CD14-positive monocyte (primary cell): ENCODE data around the gene TGM2. TPM values are rescaled to one million over a fixed set of nuclear protein-coding genes. Genes with fewer than 3 reads are reported as not detected.

ENCODE experiments used
- DNase-seq, 3 donors: peaks; one replicate each; pipeline ENCODE4 v3.0.0-alpha.2; 2011 to 2022
- H2AFZ ChIP-seq: 2 replicates; pipeline ENCODE4 v1.6.0; 2012; ENCODE audit warnings: mild to moderate bottlenecking, low read depth, low read length, inconsistent platforms; ENCODE audit not compliant: insufficient read depth, poor library complexity, severe bottlenecking
- H3K27ac ChIP-seq, 2 donors: 1 replicate in 1 of 2; 2 replicates in 1 of 2; pipeline ENCODE4 v1.5.1; 2012 to 2013; ENCODE audit warnings: low read length in 2 of 2, control low read depth in 1 of 2, inconsistent platforms in 1 of 2, low read depth in 1 of 2, mild to moderate bottlenecking in 1 of 2
- H3K27me3 ChIP-seq, 2 donors: one replicate each; pipeline versions ENCODE4 v1.6.0 to v1.6.1; 2011 to 2013; ENCODE audit warnings: low read length in 2 of 2; ENCODE audit not compliant: control insufficient read depth in 2 of 2, insufficient read depth in 2 of 2
- H3K36me3 ChIP-seq, 2 donors: replicated peaks in 1 of 2; 1 replicate in 1 of 2; 2 replicates in 1 of 2; pipeline versions ENCODE4 v1.5.1 to v1.6.1; 2012 to 2013; ENCODE audit warnings: low read length in 2 of 2, control low read depth in 1 of 2, inconsistent platforms in 1 of 2, mild to moderate bottlenecking in 1 of 2; ENCODE audit not compliant: insufficient read depth in 2 of 2, control insufficient read depth in 1 of 2
- H3K4me1 ChIP-seq, 2 donors: 1 replicate in 1 of 2; 2 replicates in 1 of 2; pipeline versions ENCODE4 v1.5.1 to v1.6.1; 2012 to 2013; ENCODE audit warnings: low read length in 2 of 2, control low read depth in 1 of 2, inconsistent platforms in 1 of 2, mild to moderate bottlenecking in 1 of 2, moderate library complexity in 1 of 2; ENCODE audit not compliant: insufficient read depth in 2 of 2, control insufficient read depth in 1 of 2
- H3K4me2 ChIP-seq: replicated peaks from 2 replicates; pipeline ENCODE3; 2012; ENCODE audit warnings: low read length, moderate library complexity, mild to moderate bottlenecking; ENCODE audit not compliant: poor library complexity, severe bottlenecking; ENCODE audit errors: extremely low read depth
- H3K4me3 ChIP-seq, 3 experiments: fragments of 200-600 bp in 1 of 3; sonication (generic) in 1 of 3; replicated peaks in 1 of 3; 1 replicate in 2 of 3; 2 replicates in 1 of 3; pipeline ENCODE4 v1.5.1; 2011 to 2013; ENCODE audit warnings: low read length in 3 of 3, mild to moderate bottlenecking in 3 of 3, control low read depth in 2 of 3, low read depth in 2 of 3, inconsistent platforms in 1 of 3, moderate library complexity in 1 of 3
- H3K79me2 ChIP-seq: 2 replicates; pipeline ENCODE4 v1.6.0; 2012; ENCODE audit warnings: mild to moderate bottlenecking, control low read depth, inconsistent platforms, low read length, moderate library complexity; ENCODE audit not compliant: insufficient read depth
- H3K9ac ChIP-seq: 2 replicates; pipeline ENCODE4 v1.6.0; 2017; ENCODE audit warnings: low read length, mild to moderate bottlenecking; ENCODE audit not compliant: insufficient read depth, poor library complexity, severe bottlenecking
- H3K9me3 ChIP-seq, 2 donors: replicated peaks in 1 of 2; 1 replicate in 1 of 2; 2 replicates in 1 of 2; pipeline versions ENCODE4 v1.5.1 to v1.6.1; 2012 to 2013; ENCODE audit warnings: low read length in 2 of 2, control low read depth in 1 of 2; ENCODE audit not compliant: control insufficient read depth in 1 of 2, insufficient read depth in 1 of 2
- H4K20me1 ChIP-seq: 2 replicates; pipeline ENCODE4 v1.6.0; 2012; ENCODE audit warnings: mild to moderate bottlenecking, low read length, control low read depth, moderate library complexity; ENCODE audit not compliant: insufficient read depth
- H3K27ac Mint-ChIP-seq, 7 donors: one replicate each; pipeline ENCODE4 v1.8.0; 2020; ENCODE audit warnings: mild to moderate bottlenecking in 7 of 7, mixed read lengths in 7 of 7, moderate library complexity in 6 of 7, inconsistent platforms in 2 of 7
- H3K27me3 Mint-ChIP-seq, 3 donors: one replicate each; pipeline ENCODE4 v1.8.0; 2021 to 2022; ENCODE audit warnings: low read depth in 3 of 3, mild to moderate bottlenecking in 3 of 3, mixed read lengths in 3 of 3, moderate library complexity in 3 of 3, inconsistent platforms in 1 of 3
- H3K36me3 Mint-ChIP-seq, 2 donors: one replicate each; pipeline ENCODE4 v1.8.0; 2020; ENCODE audit warnings: mixed read lengths in 2 of 2, inconsistent platforms in 1 of 2, mild to moderate bottlenecking in 1 of 2
- H3K4me1 Mint-ChIP-seq: one replicate; pipeline ENCODE4 v1.8.0; 2020; ENCODE audit warnings: mild to moderate bottlenecking, mixed read lengths
- H3K4me3 Mint-ChIP-seq, 2 donors: one replicate each; pipeline ENCODE4 v1.8.0; 2020; ENCODE audit warnings: mild to moderate bottlenecking in 2 of 2, mixed read lengths in 2 of 2, moderate library complexity in 1 of 2
- H3K9me3 Mint-ChIP-seq, 7 donors: one replicate each; pipeline ENCODE4 v1.8.0; 2020 to 2022; ENCODE audit warnings: mixed read lengths in 7 of 7, mild to moderate bottlenecking in 6 of 7, moderate library complexity in 6 of 7, inconsistent platforms in 2 of 7
- WGBS: methylation state at CpG from one replicate; pipeline ENCODE4 v1.1.5; 2013; ENCODE audit warnings: missing lambda C conversion rate; ENCODE audit not compliant: insufficient coverage; 5-methylcytosine and 5-hydroxymethylcytosine counted together
- intact Hi-C, 2 donors: fragments of 100-400 bp; cut with micrococcal nuclease; formaldehyde crosslinking; loops; one replicate each; pipeline versions ENCODE4 v1.15.0 to v1.15.1; 2023
- polyA plus RNA-seq, 3 donors: library from polyadenylated mRNA; depleted of rRNA in 1 of 3; unstranded in 2 of 3; stranded (reverse) in 1 of 3; fragments of 300-500 nt in 2 of 3; fragments of >200 nt in 1 of 3; fragmentation: Illumina TruSeq in 2 of 3; gene quantifications; 1 replicate in 2 of 3; 2 replicates in 1 of 3; pipeline ENCODE4 v1.2.3, GENCODE V29; 2012 to 2021
- TF ChIP-seq, protein P1 (sequence below): fragments of 200-600 bp; IDR thresholded peaks from one replicate; pipeline ENCODE4 v1.8.0; 2022; ENCODE audit warnings: antibody characterized with exemption, mild to moderate bottlenecking

TGM2 gene
- polyA plus RNA-seq, 3 donors, result 0.47 to 1.7 (median 1.6) TPM

DNA sequence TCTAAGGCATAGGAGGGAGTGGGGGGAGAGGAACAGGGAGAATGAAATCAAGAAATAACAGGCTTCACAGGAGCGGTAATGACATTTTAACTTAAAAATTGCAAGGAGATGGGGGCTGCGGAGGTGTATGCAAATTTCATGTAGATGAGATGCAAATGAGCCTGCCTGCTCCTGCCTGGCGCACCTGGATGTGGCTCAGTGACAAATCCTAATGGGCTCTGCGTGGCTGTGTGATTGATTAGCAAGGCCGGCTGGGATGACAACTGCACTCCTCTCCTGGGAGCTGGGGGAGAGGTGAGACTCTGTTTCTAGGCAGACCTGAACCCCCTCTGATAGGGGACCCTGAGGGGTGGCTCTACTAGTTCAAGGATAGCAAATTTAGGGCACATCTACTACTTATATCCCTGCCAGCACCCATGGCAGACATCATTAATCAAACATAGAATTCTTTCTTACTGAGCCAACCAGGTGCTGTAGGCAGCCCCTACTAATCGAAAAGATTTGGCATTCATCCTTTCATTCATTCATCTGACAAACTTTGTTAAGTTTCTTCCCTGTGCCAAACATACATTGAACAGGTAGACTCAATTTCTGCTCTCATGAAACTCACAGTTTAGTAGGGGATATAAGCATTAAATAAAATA, 38.4 kb upstream of the TGM2 start:
- Histone ChIP-seq H3K27me3 (no peaks in the 10 kb centered on the region), H3K79me2 (no peaks in the 10 kb centered on the region), H2AFZ (no peak overlapping the region), H3K9me3 (no peaks in the 10 kb centered on the region), H4K20me1 (no peaks in the 10 kb centered on the region), H3K27ac (no peak overlapping the region), H3K4me2 (no peak overlapping the region), H3K9ac (no peak overlapping the region), H3K36me3 (no peaks in the 10 kb centered on the region), H3K4me3 (no peak overlapping the region), H3K4me1 (peaks cover 22 to 32% of the 10 kb centered on the region in 2 donors)
- Mint-ChIP-seq H3K36me3 (no peaks in the 10 kb centered on the region), H3K27me3 (peaks cover 0 to 3% (median 1%) of the 10 kb centered on the region in 3 donors), H3K27ac (peak overlapping the region in 1 of 7 donors; percentile 19), H3K4me1 (peaks cover 43% of the 10 kb centered on the region), H3K4me3 (no peak overlapping the region), H3K9me3 (peaks cover 0 to 5% (median 0%) of the 10 kb centered on the region in 7 donors)
- DNase-seq, result no peak
- 89% methylated on average over 4 of the region's 6 CpGs for WGBS
- TF ChIP-seq, protein P1, sequence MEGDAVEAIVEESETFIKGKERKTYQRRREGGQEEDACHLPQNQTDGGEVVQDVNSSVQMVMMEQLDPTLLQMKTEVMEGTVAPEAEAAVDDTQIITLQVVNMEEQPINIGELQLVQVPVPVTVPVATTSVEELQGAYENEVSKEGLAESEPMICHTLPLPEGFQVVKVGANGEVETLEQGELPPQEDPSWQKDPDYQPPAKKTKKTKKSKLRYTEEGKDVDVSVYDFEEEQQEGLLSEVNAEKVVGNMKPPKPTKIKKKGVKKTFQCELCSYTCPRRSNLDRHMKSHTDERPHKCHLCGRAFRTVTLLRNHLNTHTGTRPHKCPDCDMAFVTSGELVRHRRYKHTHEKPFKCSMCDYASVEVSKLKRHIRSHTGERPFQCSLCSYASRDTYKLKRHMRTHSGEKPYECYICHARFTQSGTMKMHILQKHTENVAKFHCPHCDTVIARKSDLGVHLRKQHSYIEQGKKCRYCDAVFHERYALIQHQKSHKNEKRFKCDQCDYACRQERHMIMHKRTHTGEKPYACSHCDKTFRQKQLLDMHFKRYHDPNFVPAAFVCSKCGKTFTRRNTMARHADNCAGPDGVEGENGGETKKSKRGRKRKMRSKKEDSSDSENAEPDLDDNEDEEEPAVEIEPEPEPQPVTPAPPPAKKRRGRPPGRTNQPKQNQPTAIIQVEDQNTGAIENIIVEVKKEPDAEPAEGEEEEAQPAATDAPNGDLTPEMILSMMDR, result no peak
- intact Hi-C loops, result loop anchor here in 1 of 2 donors (5.0 kb wide), 1 partner anchor 36 kb away; the partner anchor contains the start of gene TGM2

DNA sequence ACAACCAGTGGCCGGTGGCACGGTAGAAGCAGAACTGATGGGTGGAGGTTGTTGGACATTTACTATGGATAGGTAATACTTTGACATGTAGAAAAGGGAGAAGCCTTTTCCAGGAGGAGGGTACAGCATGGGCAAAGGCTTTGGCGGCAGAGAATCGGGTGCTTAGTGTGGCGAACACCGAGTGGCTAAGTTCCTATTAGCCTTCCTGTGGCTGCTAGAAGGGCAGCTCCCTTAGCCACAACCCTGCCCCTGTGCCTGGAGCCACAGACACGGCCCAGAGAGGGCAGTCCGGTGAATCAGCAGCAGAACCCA, 37.9 kb upstream of the TGM2 start:
- WGBS, result 81% methylated on average over 6 of the region's 8 CpGs
- no peaks in the 10 kb centered on the region for H3K36me3 Mint-ChIP-seq
- H3K79me2 ChIP-seq, result no peaks in the 10 kb centered on the region
- peaks cover 0 to 5% (median 0%) of the 10 kb centered on the region in 7 donors for H3K9me3 Mint-ChIP-seq
- H3K4me2 ChIP-seq, result no peak overlapping the region
- H3K9ac ChIP-seq, result no peak overlapping the region
- no peaks in the 10 kb centered on the region for H3K27me3 ChIP-seq
- intact Hi-C loops, result loop anchor here in 1 of 2 donors (5.0 kb wide), 1 partner anchor 36 kb away; the partner anchor contains the start of gene TGM2
- peaks cover 48% of the 10 kb centered on the region for H3K4me1 Mint-ChIP-seq
- DNase-seq, result no peak
- H3K27ac ChIP-seq, result no peak overlapping the region
- peak overlapping the region in 1 of 7 donors; percentile 9 for H3K27ac Mint-ChIP-seq
- H3K4me3 ChIP-seq, result no peak overlapping the region
- peaks cover 0 to 3% (median 1%) of the 10 kb centered on the region in 3 donors for H3K27me3 Mint-ChIP-seq
- H3K36me3 ChIP-seq, result no peaks in the 10 kb centered on the region
- no peak overlapping the region for H3K4me3 Mint-ChIP-seq
- no peaks in the 10 kb centered on the region for H4K20me1 ChIP-seq
- H3K4me1 ChIP-seq, result peaks cover 27 to 37% of the 10 kb centered on the region in 2 donors
- H3K9me3 ChIP-seq, result no peaks in the 10 kb centered on the region
- TF ChIP-seq, protein P1, result no peak
- no peak overlapping the region for H2AFZ ChIP-seq
